Naive B cell (primary cell): ENCODE data around the gene ABCA13. TPM values are rescaled to one million over a fixed set of nuclear protein-coding genes. Genes with fewer than 3 reads are reported as not detected.

ENCODE experiments used
- ATAC-seq, 2 donors: fragments of 150-1000 bp; cut with Tn5 transposase; 2 replicates each; pipeline ENCODE4 v1.10.0; 2021; ENCODE audit warnings: low read depth in 2 of 2, mild to moderate bottlenecking in 2 of 2, moderate library complexity in 2 of 2
- DNase-seq: peaks from one replicate; pipeline ENCODE4 v3.0.0; 2022
- H3K27ac Mint-ChIP-seq, 6 donors: one replicate each; pipeline ENCODE4 v1.8.0; 2020 to 2022; ENCODE audit warnings: mild to moderate bottlenecking in 6 of 6, mixed read lengths in 6 of 6, moderate library complexity in 5 of 6, inconsistent platforms in 2 of 6
- H3K27me3 Mint-ChIP-seq, 3 donors: one replicate each; pipeline ENCODE4 v1.8.0; 2021 to 2022; ENCODE audit warnings: mixed read lengths in 3 of 3, mild to moderate bottlenecking in 1 of 3
- H3K36me3 Mint-ChIP-seq, 2 donors: one replicate each; pipeline ENCODE4 v1.8.0; 2020 to 2022; ENCODE audit warnings: mixed read lengths in 2 of 2, inconsistent platforms in 1 of 2, mild to moderate bottlenecking in 1 of 2
- H3K4me1 Mint-ChIP-seq, 3 donors: one replicate each; pipeline ENCODE4 v1.8.0; 2020 to 2022; ENCODE audit warnings: mixed read lengths in 3 of 3, inconsistent platforms in 1 of 3, mild to moderate bottlenecking in 1 of 3, moderate library complexity in 1 of 3
- H3K4me3 Mint-ChIP-seq, 8 donors: one replicate each; pipeline ENCODE4 v1.8.0; 2020 to 2022; ENCODE audit warnings: mild to moderate bottlenecking in 8 of 8, mixed read lengths in 8 of 8, moderate library complexity in 8 of 8, inconsistent platforms in 2 of 8
- H3K9me3 Mint-ChIP-seq, 7 donors: one replicate each; pipeline ENCODE4 v1.8.0; 2020 to 2022; ENCODE audit warnings: mixed read lengths in 7 of 7, mild to moderate bottlenecking in 5 of 7, inconsistent platforms in 2 of 7, moderate library complexity in 1 of 7
- polyA plus RNA-seq, 6 donors: library from polyadenylated mRNA; unstranded; fragments of 300-500 nt; fragmentation: Illumina TruSeq; gene quantifications; one replicate each; pipeline ENCODE4 v1.2.3, GENCODE V29; 2021; ENCODE audit warnings: low read depth in 6 of 6

ABCA13 gene
- polyA plus RNA-seq, 6 donors from 2014 or later = not detected

GRCh38 chr7:48617993-48618392 lies 446.7 kb downstream of the ABCA13 start:
- Mint-ChIP-seq H3K36me3 (peaks cover 0 to 4% of the 10 kb centered on the region in 2 donors), H3K4me3 (no peak overlapping the region), H3K27ac (no peak overlapping the region), H3K9me3 (peaks cover 2 to 16% (median 9%) of the 10 kb centered on the region in 7 donors), H3K27me3 (no peaks in the 10 kb centered on the region), H3K4me1 (no peaks in the 10 kb centered on the region)
- DNase-seq (no peak), ATAC-seq (no peak)

GRCh38 chr7:48621076-48621475 lies 449.8 kb downstream of the ABCA13 start:
- peaks cover 3 to 22% (median 9%) of the 10 kb centered on the region in 7 donors for H3K9me3 Mint-ChIP-seq

GRCh38 chr7:48627164-48627563 lies 455.9 kb downstream of the ABCA13 start:
- no peak overlapping the region for H3K27ac Mint-ChIP-seq
- no peaks in the 10 kb centered on the region for H3K36me3 Mint-ChIP-seq
- no peaks in the 10 kb centered on the region for H3K27me3 Mint-ChIP-seq
- H3K4me3 Mint-ChIP-seq = no peak overlapping the region
- ATAC-seq (no peak), DNase-seq (no peak)
- peaks cover 0 to 15% (median 3%) of the 10 kb centered on the region in 7 donors for H3K9me3 Mint-ChIP-seq
- no peaks in the 10 kb centered on the region for H3K4me1 Mint-ChIP-seq

More at GRCh38 chr7:48621076-48621475, 449.8 kb downstream of the ABCA13 start:
- Mint-ChIP-seq H3K27me3 (no peaks in the 10 kb centered on the region), H3K4me3 (peak overlapping the region in 1 of 8 donors; percentile 19), H3K4me1 (no peaks in the 10 kb centered on the region), H3K27ac (no peak overlapping the region), H3K36me3 (peaks cover 0 to 4% of the 10 kb centered on the region in 2 donors)
- no peak for ATAC-seq
- no peak for DNase-seq

GRCh38 chr7:48628793-48629349 lies 457.6 kb downstream of the ABCA13 start:
- DNase-seq = no peak
- no peaks in the 10 kb centered on the region for H3K4me1 Mint-ChIP-seq

GRCh38 chr7:48634116-48634632 lies 462.9 kb downstream of the ABCA13 start:
- H3K27me3 Mint-ChIP-seq = no peaks in the 10 kb centered on the region
- H3K4me1 Mint-ChIP-seq = no peaks in the 10 kb centered on the region
- no peak overlapping the region for H3K27ac Mint-ChIP-seq
- no peak for DNase-seq
- peaks cover 0 to 7% (median 3%) of the 10 kb centered on the region in 7 donors for H3K9me3 Mint-ChIP-seq
- ATAC-seq = no peak
- no peak overlapping the region for H3K4me3 Mint-ChIP-seq
- no peaks in the 10 kb centered on the region for H3K36me3 Mint-ChIP-seq

More at GRCh38 chr7:48628793-48629349, 457.6 kb downstream of the ABCA13 start:
- H3K9me3 Mint-ChIP-seq = peaks cover 0 to 7% (median 4%) of the 10 kb centered on the region in 7 donors
- H3K27me3 Mint-ChIP-seq = no peaks in the 10 kb centered on the region
- no peaks in the 10 kb centered on the region for H3K36me3 Mint-ChIP-seq
- H3K4me3 Mint-ChIP-seq = no peak overlapping the region
- no peak overlapping the region for H3K27ac Mint-ChIP-seq
- no peak for ATAC-seq

GRCh38 chr7:48635796-48636195 lies 464.5 kb downstream of the ABCA13 start:
- no peak overlapping the region for H3K4me3 Mint-ChIP-seq
- H3K27ac Mint-ChIP-seq = no peak overlapping the region
- no peaks in the 10 kb centered on the region for H3K27me3 Mint-ChIP-seq
- H3K9me3 Mint-ChIP-seq = peaks cover 0 to 7% (median 3%) of the 10 kb centered on the region in 7 donors
- no peaks in the 10 kb centered on the region for H3K36me3 Mint-ChIP-seq
- ATAC-seq = no peak
- DNase-seq = no peak
- no peaks in the 10 kb centered on the region for H3K4me1 Mint-ChIP-seq

GRCh38 chr7:48636391-48637015 lies 465.2 kb downstream of the ABCA13 start:
- H3K27ac Mint-ChIP-seq = no peak overlapping the region

GRCh38 chr7:48637382-48637781 lies 466.1 kb downstream of the ABCA13 start:
- H3K9me3 Mint-ChIP-seq = peaks cover 0 to 4% (median 1%) of the 10 kb centered on the region in 7 donors
- no peaks in the 10 kb centered on the region for H3K36me3 Mint-ChIP-seq
- no peaks in the 10 kb centered on the region for H3K4me1 Mint-ChIP-seq
- H3K4me3 Mint-ChIP-seq = no peak overlapping the region
- ATAC-seq (no peak), DNase-seq (no peak)
- no peaks in the 10 kb centered on the region for H3K27me3 Mint-ChIP-seq
- no peak overlapping the region for H3K27ac Mint-ChIP-seq

More at GRCh38 chr7:48636391-48637015, 465.2 kb downstream of the ABCA13 start:
- Mint-ChIP-seq H3K27me3 (no peaks in the 10 kb centered on the region), H3K4me3 (no peak overlapping the region), H3K9me3 (peaks cover 0 to 7% (median 3%) of the 10 kb centered on the region in 7 donors), H3K4me1 (no peaks in the 10 kb centered on the region), H3K36me3 (no peaks in the 10 kb centered on the region)
- ATAC-seq (no peak), DNase-seq (no peak)

GRCh38 chr7:48638041-48638440 lies 466.8 kb downstream of the ABCA13 start:
- Mint-ChIP-seq H3K27ac (no peak overlapping the region), H3K36me3 (no peaks in the 10 kb centered on the region), H3K4me3 (no peak overlapping the region), H3K27me3 (no peaks in the 10 kb centered on the region), H3K4me1 (no peaks in the 10 kb centered on the region), H3K9me3 (peaks cover 0 to 3% (median 0%) of the 10 kb centered on the region in 7 donors)
- no peak for DNase-seq
- ATAC-seq = no peak

- no peaks in the 10 kb centered on the region for H3K4me1 Mint-ChIP-seq
- no peak for ATAC-seq
- DNase-seq = no peak
- H3K27ac Mint-ChIP-seq = no peak overlapping the region
- no peak overlapping the region for H3K4me3 Mint-ChIP-seq
- H3K9me3 Mint-ChIP-seq = peaks cover 0 to 1% (median 0%) of the 10 kb centered on the region in 7 donors
- no peaks in the 10 kb centered on the region for H3K27me3 Mint-ChIP-seq
- H3K36me3 Mint-ChIP-seq = no peaks in the 10 kb centered on the region
These were observed 472.3 kb downstream of the ABCA13 start for GRCh38 chr7:48643431-48644013.

- Mint-ChIP-seq H3K27ac (no peak overlapping the region), H3K36me3 (no peaks in the 10 kb centered on the region), H3K9me3 (peaks cover 0 to 16% (median 6%) of the 10 kb centered on the region in 7 donors), H3K4me1 (no peaks in the 10 kb centered on the region), H3K27me3 (no peaks in the 10 kb centered on the region), H3K4me3 (no peak overlapping the region)
- no peak for DNase-seq
- no peak for ATAC-seq
These were observed 486.9 kb downstream of the ABCA13 start for GRCh38 chr7:48658138-48658537.

GRCh38 chr7:48660306-48660870 lies 489.1 kb downstream of the ABCA13 start:
- no peak for DNase-seq
- no peaks in the 10 kb centered on the region for H3K4me1 Mint-ChIP-seq
- ATAC-seq = no peak
- peaks cover 0 to 8% (median 2%) of the 10 kb centered on the region in 7 donors for H3K9me3 Mint-ChIP-seq
- no peak overlapping the region for H3K4me3 Mint-ChIP-seq
- H3K27ac Mint-ChIP-seq = no peak overlapping the region
- H3K36me3 Mint-ChIP-seq = no peaks in the 10 kb centered on the region
- H3K27me3 Mint-ChIP-seq = no peaks in the 10 kb centered on the region

- ATAC-seq (no peak), DNase-seq (no peak)
- Mint-ChIP-seq H3K4me3 (no peak overlapping the region), H3K4me1 (no peaks in the 10 kb centered on the region), H3K36me3 (no peaks in the 10 kb centered on the region), H3K9me3 (peaks cover 0 to 8% (median 2%) of the 10 kb centered on the region in 7 donors), H3K27ac (no peak overlapping the region), H3K27me3 (no peaks in the 10 kb centered on the region)
These were observed 493.0 kb downstream of the ABCA13 start for GRCh38 chr7:48664241-48664640.
